Suprapubic skin (tissue), 4 donors: Measurements from ENCODE around the gene SCFD2. TPM values are rescaled to one million over a fixed set of nuclear protein-coding genes. Genes with fewer than 3 reads are reported as not detected.

Experiments
- DNase-seq, 2 donors: peaks; one replicate each; pipeline ENCODE4 v3.0.0-alpha.2; 2019; ENCODE audit warnings: low spot score in 2 of 2
- H3K27ac ChIP-seq: fragments of 200-600 bp; sonication (generic); one replicate; pipeline ENCODE4 v1.5.1; 2019
- H3K27me3 ChIP-seq: fragments of 200-600 bp; sonication (generic); one replicate; pipeline ENCODE4 v1.5.1; 2019
- H3K36me3 ChIP-seq: fragments of 200-600 bp; sonication (generic); one replicate; pipeline ENCODE4 v1.5.1; 2019
- H3K4me1 ChIP-seq: fragments of 200-600 bp; sonication (generic); one replicate; pipeline ENCODE4 v1.5.1; 2019
- H3K4me3 ChIP-seq: fragments of 200-600 bp; sonication (generic); one replicate; pipeline ENCODE4 v1.5.1; 2019; ENCODE audit warnings: mild to moderate bottlenecking
- H3K9me3 ChIP-seq: fragments of 200-600 bp; sonication (generic); one replicate; pipeline ENCODE4 v1.5.1; 2019
- EP300 ChIP-seq: sonication (generic); formaldehyde crosslinking; IDR thresholded peaks from one replicate; pipeline ENCODE4 v1.6.1; 2017; ENCODE audit warnings: antibody characterized with exemption
- POLR2A ChIP-seq, 2 donors: fragments of 450-650 bp; IDR thresholded peaks; one replicate each; pipeline ENCODE4 v1.6.1; 2017; ENCODE audit warnings: antibody characterized with exemption in 2 of 2, mild to moderate bottlenecking in 2 of 2, moderate library complexity in 2 of 2
- POLR2AphosphoS5 ChIP-seq, 3 donors: sonication (generic); formaldehyde crosslinking; IDR thresholded peaks; one replicate each; pipeline ENCODE4 v1.6.1; 2017; ENCODE audit warnings: antibody characterized with exemption in 3 of 3
- WGBS: methylation state at CpG from one replicate; pipeline ENCODE4 v1.1.5; 2018; 5-methylcytosine and 5-hydroxymethylcytosine counted together
- total RNA-seq, 4 donors: library from RNA; depleted of rRNA; stranded (reverse); fragments of >200 nt; gene quantifications; one replicate each; pipeline ENCODE4 v1.1.0, GENCODE V29; 2016
- TF ChIP-seq, protein P1 (sequence below), 2 donors: fragments of 200-600 bp in 1 of 2; fragments of 450-650 bp in 1 of 2; sonication (generic) in 1 of 2; IDR thresholded peaks; one replicate each; pipeline ENCODE4 v1.5.1; 2016 to 2019; ENCODE audit warnings: antibody characterized with exemption in 2 of 2, mild to moderate bottlenecking in 1 of 2, moderate library complexity in 1 of 2

The SCFD2 gene
- total RNA-seq, 4 donors from 2014 or later, result 25.5 to 39.5 (median 31.9) TPM

DNA sequence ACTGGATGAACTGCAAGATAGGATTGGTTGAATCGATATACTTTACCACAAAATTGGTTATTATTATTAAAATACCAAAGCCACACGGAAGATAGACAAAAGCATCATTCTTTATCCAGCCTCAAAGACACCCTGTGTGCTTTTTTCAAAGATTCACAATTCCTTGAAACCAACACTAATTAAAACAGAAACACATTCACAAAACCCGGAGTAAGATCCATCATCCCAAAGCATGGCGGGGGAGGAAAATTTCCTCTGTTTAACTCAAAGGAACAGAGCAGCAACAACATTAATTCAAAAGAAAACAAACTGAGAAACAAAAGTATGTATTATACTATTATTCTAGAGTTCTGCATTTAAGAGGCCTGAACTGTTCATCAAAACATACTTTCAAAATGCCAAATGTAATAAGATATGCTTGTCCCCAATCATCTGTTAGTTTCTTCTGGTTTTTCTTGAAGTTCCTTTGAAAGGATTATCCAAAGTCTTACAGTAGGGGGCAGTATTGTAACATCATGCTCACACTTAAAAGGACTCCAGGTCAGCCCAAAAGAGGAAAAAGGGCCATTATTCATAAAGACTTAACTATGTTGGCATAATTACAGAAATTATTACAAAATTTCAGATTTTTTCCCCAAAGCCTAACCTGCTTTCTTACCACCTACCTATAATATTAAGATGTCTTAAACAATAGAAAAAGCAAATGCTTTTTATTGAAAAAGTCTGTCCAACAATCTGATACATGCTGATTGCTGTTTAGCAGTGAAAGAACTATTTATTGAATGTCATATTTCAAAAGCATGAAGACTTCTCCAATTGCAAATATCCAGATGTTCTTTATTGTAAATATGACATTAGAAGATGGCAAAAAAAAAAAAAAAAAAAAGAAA lies 168.7 kb downstream of the SCFD2 start:
- Histone ChIP-seq H3K36me3 (no peaks in the 10 kb centered on the region), H3K9me3 (no peaks in the 10 kb centered on the region), H3K27me3 (no peaks in the 10 kb centered on the region), H3K4me3 (no peak overlapping the region), H3K4me1 (no peaks in the 10 kb centered on the region), H3K27ac (no peak overlapping the region)
- DNase-seq, result no peak
- TF ChIP-seq, protein P1, sequence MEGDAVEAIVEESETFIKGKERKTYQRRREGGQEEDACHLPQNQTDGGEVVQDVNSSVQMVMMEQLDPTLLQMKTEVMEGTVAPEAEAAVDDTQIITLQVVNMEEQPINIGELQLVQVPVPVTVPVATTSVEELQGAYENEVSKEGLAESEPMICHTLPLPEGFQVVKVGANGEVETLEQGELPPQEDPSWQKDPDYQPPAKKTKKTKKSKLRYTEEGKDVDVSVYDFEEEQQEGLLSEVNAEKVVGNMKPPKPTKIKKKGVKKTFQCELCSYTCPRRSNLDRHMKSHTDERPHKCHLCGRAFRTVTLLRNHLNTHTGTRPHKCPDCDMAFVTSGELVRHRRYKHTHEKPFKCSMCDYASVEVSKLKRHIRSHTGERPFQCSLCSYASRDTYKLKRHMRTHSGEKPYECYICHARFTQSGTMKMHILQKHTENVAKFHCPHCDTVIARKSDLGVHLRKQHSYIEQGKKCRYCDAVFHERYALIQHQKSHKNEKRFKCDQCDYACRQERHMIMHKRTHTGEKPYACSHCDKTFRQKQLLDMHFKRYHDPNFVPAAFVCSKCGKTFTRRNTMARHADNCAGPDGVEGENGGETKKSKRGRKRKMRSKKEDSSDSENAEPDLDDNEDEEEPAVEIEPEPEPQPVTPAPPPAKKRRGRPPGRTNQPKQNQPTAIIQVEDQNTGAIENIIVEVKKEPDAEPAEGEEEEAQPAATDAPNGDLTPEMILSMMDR (IDR thresholded peaks at IDR 0.05), result peak; percentile 50 to 69
- no peak for TF ChIP-seq POLR2A (IDR thresholded peaks at IDR 0.05)
- 57% methylated on average over 4 of the region's 4 CpGs for WGBS

DNA sequence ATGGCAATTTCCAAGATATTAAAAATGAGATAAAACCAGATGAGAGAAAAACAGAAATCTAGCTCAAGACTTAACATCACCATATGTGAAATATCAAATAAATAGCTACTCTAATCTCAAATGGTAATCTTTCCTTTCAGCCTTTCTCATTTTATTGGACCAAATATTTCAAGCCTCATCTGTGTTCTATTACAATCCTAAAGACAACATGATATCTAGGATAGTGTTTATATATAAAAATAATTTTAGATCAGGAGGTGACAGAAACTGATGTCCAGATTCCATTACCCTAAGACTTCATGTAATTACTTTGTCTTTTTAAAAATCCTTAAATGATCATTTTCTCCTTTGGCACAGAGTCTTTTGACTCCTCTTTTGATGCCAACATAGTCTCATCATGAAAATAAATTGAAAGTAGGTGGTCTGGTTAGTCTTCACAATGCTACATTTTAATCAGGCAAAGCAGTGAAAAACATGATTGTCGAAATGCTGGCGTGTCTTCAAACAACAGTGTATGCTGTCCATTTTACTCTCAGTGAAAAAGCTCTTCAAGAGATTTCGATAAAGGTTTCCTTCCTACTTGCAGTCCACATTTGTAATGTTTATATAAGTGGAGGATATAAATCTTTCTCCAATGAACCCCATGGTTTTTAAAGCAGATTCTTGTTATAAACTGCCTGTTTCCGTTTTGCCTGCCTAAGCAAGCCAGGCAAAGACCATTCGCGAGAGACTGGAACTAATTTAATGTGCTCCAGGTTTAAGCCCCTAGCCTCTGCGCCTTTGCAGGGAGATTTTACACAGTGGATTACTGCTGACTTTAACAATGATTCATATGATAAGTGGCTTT lies 169.8 kb downstream of the SCFD2 start:
- 56% methylated on average over 7 of the region's 7 CpGs for whole genome bisulfite sequencing
- H3K27me3 ChIP-seq, result no peaks in the 10 kb centered on the region
- no peak overlapping the region for H3K4me3 ChIP-seq
- H3K4me1 ChIP-seq, result no peaks in the 10 kb centered on the region
- TF ChIP-seq POLR2A (IDR thresholded peaks at IDR 0.05) (no peak), EP300 (no peak), POLR2AphosphoS5 (IDR thresholded peaks at IDR 0.05) (no peak)
- TF ChIP-seq, protein P1 (IDR thresholded peaks at IDR 0.05), result no peak
- no peak overlapping the region for H3K27ac ChIP-seq
- DNase-seq, result no peak
- no peaks in the 10 kb centered on the region for H3K9me3 ChIP-seq
- H3K36me3 ChIP-seq, result no peaks in the 10 kb centered on the region

DNA sequence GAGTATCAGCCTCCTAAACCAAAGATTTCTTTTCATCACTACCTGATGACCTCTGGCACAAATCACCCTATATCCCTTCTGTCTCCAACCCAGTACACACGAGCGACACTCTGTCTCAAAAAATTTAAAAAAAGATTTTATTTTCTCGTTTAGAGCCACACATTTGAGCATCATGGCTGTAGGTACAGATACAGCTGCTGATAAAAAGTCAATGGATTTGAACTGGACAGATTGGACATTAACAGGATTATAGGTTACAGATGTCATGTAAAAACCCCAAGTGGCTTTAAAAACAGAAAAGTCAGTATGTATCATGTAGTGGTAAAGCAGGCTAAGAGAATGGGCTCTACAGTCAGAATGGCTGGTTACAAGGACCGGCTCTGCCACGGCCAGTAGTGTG lies 171.1 kb downstream of the SCFD2 start:
- Histone ChIP-seq H3K36me3 (no peaks in the 10 kb centered on the region), H3K4me1 (no peaks in the 10 kb centered on the region), H3K27ac (no peak overlapping the region), H3K9me3 (no peaks in the 10 kb centered on the region), H3K27me3 (no peaks in the 10 kb centered on the region), H3K4me3 (no peak overlapping the region)
- DNase-seq, result no peak
- TF ChIP-seq EP300 (no peak), POLR2AphosphoS5 (IDR thresholded peaks at IDR 0.05) (no peak), POLR2A (IDR thresholded peaks at IDR 0.05) (no peak)
- TF ChIP-seq, protein P1 (IDR thresholded peaks at IDR 0.05), result no peak
- 96% methylated on average over 5 of the region's 5 CpGs for whole genome bisulfite sequencing

- H3K4me3 ChIP-seq, result no peak overlapping the region
- no peaks in the 10 kb centered on the region for H3K27me3 ChIP-seq
- WGBS, result 97% methylated on average over 1 of the region's 1 CpG
- H3K36me3 ChIP-seq, result no peaks in the 10 kb centered on the region
- no peaks in the 10 kb centered on the region for H3K9me3 ChIP-seq
- no peak for TF ChIP-seq EP300
- TF ChIP-seq, protein P1 (IDR thresholded peaks at IDR 0.05), result no peak
- TF ChIP-seq POLR2A (IDR thresholded peaks at IDR 0.05), result no peak
- no peak for TF ChIP-seq POLR2AphosphoS5 (IDR thresholded peaks at IDR 0.05)
- DNase-seq, result no peak
- H3K27ac ChIP-seq, result no peak overlapping the region
- H3K4me1 ChIP-seq, result no peaks in the 10 kb centered on the region
These were observed 172.8 kb downstream of the SCFD2 start for GRCh38 chr4:53193111-53193510.

GRCh38 chr4:53192496-53192895 lies 173.4 kb downstream of the SCFD2 start:
- Histone ChIP-seq H3K9me3 (no peaks in the 10 kb centered on the region), H3K4me1 (no peaks in the 10 kb centered on the region), H3K27ac (no peak overlapping the region), H3K36me3 (no peaks in the 10 kb centered on the region), H3K4me3 (no peak overlapping the region), H3K27me3 (no peaks in the 10 kb centered on the region)
- TF ChIP-seq, protein P1 (IDR thresholded peaks at IDR 0.05), result no peak
- TF ChIP-seq POLR2AphosphoS5 (IDR thresholded peaks at IDR 0.05) (no peak), POLR2A (IDR thresholded peaks at IDR 0.05) (no peak), EP300 (no peak)
- 96% methylated on average over 3 of the region's 3 CpGs for WGBS
- DNase-seq, result no peak
